ENCODE measurements around the gene TOR1A.

DNA sequence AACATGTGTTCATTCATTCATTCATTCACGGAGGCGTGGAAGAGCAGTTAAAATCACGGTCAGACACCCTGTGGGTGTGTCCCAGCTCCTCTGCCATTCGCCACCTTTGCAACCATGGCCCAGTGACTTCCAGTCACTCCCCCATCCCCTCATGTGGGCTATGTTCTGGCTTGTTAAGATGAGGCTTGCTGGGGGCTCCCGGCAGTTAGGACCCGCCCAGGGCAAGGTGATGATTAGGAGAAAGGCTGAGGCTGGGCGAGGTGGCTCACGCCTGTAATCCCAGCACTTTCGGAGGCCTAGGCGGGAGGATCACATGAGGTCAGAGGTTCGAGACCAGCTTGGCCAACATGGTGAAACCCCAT is 46.2 kb downstream of the TOR1A start:
- TF ChIP-seq ZNF274 (IDR thresholded peaks at IDR 0.05; ENCODE audit: low read depth, low read length) (no peak), SUZ12 (IDR thresholded peaks at IDR 0.05; ENCODE audit: extremely low read depth, insufficient read depth, insufficient read length) (no peak), YY1 (IDR thresholded peaks at IDR 0.05; ENCODE audit: insufficient read depth, insufficient read length) (no peak)

All from NT2/D1 (cell line).